CD1c-positive myeloid dendritic cell (primary cell): ENCODE results near the gene GAGE10.

ENCODE experiments used
- DNase-seq: peaks from one replicate; pipeline ENCODE4 v3.0.0-alpha.2; 2016; ENCODE audit errors: extremely low spot score

The GAGE10 gene, protein sequence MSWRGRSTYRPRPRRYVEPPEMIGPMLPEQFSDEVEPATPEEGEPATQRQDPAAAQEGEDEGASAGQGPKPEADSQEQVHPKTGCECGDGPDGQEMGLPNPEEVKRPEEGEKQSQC

DNA sequence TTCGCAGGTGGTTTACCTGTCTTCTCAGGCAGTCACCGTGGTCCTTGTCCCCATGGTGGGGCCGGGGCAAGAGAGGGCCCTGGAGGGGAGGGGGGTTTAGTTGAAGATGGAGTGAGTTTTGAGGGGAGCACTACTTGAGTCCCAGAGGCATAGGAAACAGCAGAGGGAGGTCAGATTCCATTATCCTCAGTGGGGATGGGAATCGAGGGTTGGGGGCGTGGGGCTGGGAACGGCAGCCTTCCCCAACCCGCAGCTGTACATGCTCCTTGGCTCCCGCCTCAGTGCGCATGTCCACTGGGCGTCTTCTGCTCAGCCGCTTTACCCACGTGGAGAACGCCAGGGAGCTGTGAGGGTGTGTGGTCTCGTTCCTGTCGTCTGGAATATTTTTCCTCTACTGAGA lies at the start of gene GAGE10:
Gene GAGE10 (plus strand): TSS at position 301 of the 400 bp plus-strand sequence. CDS start 1,214 bp downstream, outside the sequence.
- no peak for DNase-seq

DNA sequence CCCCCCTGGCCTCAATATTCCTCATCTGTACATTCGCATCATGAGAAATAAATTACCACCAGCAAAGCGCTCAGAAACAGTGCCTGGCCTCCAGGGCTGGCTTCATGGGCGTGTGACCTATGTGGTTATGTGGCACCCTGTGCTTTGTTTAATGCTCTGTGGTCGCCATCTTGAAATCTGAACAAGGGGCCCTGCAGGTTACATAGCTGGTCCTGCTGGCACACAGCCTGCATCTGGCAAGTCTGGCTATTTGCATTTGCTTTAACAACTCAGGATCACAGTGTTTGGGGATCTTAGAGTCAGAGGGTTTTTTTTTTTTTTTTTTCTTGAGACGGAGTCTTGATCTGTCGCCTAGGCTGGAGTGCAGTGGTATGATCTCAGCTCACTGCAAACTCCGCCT lies 48.8 kb upstream of the GAGE10 start:
- no peak for DNase-seq

DNA sequence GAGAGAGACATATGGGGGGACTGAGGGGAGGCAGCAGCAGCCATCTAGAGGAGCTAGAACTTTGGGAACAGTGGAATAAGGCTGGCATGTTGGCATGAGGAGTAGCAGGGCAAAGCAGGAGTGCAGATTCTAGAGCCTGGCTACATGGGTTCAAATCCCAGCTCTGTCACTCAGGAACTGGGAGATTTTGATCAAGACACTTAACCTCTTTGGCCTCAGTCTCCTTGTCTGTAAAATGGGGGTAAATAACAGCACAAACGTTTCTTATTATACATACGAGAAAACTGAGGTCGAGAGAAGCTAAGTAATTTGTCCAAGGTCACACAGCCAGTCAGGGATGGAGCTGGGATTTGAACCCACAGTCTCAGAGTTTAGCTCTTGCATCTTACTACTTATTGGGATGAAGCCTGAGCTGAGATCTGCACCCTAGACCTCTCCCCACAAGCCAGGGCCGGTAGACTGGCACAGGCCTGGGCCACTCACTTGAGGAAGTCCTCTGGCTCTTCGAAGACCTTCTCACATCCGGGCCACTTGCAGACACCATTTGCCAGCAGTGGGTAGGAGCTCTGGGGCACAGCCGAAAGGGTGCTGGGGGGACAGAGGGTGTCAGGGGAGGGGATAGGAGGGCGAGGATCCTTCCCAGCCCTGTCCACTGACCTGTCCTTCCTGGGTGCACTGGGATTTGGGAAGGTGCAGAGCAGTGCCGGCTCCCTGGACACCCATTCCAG lies 47.0 kb upstream of the GAGE10 start:
- DNase-seq, result no peak

DNA sequence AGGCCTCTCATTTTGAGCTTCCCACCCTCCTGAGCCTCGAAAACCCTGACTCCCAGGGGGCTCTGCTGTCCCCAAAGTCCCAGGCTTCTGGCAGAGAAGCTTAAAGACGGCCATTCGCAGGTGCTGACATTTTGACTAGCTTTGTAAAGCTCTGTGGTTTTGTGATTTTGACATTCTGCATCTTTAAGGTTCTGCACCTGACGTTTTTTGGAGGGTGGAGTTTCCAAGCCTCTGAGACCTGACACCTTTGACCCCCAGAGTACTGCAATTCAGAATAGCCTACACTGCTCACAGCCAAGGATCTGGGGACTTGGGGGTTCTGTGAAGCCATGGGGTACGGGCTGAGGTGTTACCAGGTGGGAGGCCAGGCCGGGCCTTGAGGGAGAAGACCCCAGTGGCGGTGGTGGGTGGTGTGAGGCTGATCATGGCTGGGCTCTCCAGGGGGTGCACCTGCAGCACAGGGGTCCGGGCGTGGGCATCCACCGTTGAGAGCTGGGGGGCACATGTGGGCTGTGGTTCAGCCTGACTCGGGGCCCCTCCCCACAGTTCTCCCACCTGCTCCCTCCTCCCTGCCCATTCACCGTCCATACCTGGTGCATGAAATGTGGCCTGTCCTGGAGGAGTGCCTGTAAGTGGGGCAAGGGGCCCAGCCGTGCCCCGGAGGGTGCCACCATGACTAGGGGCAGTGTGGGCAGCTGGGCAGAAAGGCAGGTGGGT lies 46.2 kb upstream of the GAGE10 start:
- no peak for DNase-seq

DNA sequence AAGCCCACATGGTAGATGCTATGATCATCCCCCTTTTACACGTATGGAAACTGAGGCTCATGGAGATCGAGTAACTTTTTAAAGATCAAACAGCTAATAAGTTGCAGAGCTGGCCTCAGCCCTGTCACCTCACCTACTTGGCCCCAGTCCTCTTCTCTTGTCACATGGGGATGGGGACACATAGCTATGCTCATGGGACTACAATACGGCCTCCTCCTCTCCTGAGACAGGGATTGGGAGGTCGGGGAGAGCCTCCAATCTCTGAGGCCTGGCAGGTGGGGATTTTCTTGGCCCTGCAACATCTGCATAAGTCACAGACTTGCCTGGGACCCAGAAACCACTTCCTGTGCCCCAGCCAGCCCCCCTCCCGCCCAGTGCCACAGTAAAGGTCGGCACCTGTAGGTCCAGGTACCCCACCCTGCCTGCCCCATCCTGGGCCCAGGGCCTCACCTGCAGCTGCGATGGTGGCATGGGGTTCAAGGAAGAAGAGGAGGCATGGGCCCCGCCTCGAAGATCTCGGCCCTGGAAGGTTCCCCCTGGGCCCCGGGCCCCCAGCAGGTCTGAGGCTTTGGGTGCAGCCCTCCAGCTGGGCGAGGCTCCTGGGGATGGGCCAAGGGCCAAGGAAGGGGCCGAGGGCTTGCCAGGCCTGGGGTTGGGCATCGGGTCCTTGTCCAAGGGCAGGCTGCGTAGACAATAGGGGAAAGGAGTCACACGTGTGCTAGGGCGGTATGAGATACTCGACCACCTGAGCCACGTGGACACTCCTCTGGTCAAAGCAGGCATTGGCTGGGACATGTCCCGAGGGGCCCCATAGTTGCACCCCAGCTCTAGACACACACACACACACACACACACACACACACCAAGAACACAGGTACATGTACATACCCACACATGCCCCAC lies 45.3 kb upstream of the GAGE10 start:
- DNase-seq, result no peak

DNA sequence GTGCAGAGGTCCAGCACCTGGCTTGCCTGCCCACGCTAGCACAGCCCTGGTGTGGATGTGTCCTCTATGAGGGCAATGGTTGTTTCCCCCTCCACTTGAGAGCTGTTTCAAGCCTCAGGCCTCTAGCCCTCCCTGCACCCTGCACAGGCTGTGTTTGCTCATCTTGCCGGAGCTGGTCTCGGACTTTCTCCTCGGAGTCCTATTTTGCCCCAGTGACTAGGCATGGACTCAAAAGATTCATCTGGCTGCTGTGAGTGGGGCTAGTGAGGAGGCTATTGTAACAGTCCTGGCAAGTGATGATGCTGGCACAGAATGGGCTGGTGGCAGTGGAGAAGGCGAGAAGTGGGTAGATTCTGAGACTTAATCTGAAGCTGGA lies 44.7 kb upstream of the GAGE10 start:
- no peak for DNase-seq

DNA sequence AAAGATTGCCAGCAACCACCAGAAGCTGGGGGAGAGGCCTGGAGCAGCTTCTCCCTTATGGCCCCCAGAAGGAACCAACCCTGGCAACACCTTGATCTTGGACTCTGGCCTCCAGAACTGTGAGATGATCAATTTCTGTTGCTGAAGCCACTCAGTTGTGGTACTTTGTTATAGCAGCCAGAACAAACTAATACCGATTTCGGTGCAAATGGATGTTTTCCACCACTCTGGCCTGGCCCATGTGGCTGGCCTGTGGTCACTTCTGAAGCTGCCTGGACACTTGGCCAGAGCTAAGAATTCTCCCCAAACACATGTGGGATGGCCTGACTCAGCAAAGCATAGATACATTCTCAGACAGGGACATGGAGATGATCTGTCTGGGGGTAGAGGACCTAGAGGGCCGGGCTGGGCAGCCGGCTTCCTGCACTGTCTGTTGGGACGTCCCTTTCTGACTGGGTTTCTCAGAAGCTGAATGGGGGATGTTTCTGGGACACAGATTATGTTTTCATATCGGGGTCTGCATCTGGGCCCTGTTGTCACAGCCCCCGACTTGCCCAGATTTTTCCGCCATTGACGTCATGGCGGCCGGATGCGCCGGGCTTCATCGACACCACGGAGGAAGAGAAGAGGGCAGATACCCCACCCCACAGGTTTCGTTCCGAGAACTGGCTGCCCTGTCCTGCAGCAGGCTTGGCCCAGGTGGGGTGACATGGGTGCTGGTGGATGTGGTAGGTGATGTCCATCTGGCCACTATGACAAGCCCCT lies 43.0 kb upstream of the GAGE10 start:
- DNase-seq, result no peak

DNA sequence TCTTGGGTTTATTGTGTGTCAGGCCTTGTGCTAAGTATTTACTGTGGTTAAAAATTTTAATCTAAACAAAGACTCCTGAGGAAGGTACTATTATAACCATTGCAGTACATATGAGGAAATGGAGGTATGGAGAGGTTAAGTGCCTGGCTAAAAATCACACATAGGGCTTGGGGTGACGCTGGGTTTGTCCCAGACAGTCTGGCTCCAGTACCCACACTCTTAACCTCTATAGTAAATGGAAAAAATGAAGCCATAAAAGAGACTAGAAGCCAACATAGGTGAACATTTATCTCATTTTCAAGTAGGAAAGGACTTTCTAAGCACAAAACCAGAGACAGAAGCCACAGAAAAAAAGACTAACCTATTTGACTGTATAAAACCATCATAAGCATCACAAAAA lies 40.8 kb upstream of the GAGE10 start:
- DNase-seq, result no peak

DNA sequence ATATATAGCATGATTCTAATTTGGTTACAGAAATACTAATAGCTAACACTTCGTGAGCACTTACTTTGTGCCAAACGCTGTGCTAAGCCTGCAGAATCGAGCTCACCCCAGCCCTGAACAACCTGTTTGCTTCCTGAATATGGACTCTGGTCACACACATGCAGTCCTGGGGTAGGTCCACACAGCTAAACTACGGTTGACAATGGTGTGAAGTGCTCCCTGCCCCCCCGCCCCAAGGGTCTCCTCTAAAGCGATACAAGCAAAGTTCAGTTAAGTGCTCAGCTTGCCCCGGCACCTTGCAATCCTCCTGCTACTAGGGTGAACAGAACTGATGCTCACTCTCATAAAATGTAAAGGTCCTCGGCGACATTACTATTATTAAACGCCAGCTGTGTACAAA lies 39.8 kb upstream of the GAGE10 start:
- no peak for DNase-seq

DNA sequence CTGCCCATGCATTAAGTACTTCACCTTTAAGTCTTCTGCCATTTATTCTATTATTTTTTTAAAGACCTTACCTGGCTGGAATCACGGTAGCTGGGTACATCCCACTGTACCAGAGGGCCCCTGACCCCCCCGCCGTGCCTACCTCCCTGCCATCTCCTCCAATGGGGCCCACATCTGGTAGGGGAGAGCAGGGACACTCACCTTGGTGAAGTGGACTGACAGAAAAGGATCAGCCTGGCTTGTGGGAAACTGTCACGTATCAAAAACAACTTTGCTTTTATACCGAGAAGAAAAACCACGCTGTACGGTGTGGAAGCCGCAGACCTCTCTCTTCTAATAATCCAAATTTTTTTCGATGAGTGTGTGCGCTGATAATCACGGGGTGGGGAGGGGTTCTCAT lies 39.0 kb upstream of the GAGE10 start, which contains the start of gene FOXP3:
Gene FOXP3 (minus strand): TSS at position 251 of the 400 bp plus-strand sequence. CDS start 6,205 bp downstream, outside the sequence.
- no peak for DNase-seq

DNA sequence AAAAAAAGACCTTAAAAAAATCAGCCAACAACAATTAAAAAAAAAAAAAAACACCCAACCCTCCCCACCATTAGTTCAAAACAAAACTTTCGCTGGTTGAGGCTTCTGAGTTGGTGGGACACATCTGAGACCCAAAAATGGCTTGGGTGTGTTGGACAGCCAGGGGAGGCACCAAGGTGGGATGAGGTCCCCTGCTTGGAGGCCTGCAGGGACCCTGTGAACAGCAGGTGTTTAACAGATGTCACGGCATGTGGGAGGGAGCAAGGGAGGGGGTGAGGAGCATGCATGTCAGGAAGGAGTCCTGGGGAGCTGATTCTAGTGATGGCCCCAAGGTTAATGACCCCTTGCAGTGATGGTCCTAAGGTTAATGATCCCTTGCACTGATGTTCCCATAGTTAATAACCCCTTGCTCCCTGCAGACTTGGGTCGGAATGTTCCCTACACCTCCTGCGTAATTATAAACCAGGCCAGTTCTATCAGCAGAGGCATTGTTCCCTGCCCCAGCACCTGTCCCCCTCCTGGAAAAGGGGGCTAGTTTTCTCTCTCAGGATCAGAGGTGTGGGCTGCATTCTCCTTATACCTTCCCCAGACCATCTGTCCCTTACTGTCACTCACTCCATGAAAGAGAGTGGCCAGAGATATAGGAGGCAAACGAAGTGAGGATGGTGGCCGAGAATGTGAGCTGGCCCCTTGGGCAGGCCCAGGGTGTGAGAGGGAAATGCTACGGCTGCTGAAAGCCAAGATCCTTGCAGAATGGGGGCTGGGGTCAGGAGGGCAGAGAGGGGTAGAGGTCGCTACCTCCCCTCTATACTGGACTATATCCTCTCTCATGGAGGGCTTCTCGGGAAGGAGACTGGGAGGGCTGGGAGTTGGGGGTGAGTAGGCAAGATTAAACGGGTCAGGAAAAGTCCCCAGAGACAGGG lies 36.7 kb upstream of the GAGE10 start:
- DNase-seq, result no peak

DNA sequence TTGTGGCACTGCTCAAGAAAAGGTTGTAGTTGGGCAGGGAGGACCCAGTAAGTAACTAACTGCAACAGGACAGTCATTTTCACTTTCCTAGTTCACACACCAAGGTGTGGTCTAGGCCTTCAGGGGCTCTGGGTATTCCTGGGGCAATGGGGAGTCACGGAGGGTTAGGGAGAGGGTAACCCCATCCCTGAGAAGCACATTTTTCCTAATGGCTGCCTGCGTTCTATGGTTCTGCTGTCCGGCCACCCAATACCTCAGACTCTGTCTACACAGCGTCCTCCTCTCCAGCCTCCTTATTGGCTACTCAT lies 34.8 kb upstream of the GAGE10 start:
- DNase-seq, result no peak

DNA sequence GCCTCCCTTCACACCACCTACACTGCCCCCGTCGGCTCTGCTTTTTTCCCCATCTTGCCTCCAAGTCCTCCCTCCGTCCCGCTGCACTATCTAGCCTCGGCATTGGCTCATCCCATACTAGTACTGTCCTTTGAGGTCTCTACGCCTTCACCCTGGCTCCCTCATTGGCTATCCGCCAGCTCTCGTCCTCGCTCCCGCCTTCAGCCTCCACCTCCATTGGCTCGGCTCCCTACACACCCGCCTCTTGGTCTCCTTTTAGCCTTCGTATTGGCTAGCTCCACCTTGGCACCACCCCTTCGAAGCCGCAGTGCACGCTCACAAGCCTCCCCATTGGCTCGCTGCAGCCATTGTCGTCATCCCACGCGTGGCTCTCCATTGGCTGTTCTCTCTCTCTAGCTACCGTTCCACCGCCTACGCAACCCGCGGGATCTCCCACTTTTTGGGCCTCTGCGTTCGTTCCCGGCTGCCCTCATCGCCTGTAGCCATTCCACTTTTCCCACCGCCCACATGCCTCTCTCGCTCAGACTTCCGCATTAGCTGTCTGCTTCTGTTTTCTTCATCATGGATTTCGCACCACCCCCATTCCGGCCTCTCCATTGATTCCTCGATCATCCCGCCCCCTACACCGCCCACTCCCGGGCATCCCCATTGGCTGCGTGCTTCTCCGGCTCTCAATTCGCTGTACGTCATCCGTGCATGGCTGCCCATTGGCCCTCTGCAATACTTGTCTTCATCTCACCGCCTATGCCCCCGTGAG lies 34.3 kb upstream of the GAGE10 start:
- peak; percentile 95 for DNase-seq

DNA sequence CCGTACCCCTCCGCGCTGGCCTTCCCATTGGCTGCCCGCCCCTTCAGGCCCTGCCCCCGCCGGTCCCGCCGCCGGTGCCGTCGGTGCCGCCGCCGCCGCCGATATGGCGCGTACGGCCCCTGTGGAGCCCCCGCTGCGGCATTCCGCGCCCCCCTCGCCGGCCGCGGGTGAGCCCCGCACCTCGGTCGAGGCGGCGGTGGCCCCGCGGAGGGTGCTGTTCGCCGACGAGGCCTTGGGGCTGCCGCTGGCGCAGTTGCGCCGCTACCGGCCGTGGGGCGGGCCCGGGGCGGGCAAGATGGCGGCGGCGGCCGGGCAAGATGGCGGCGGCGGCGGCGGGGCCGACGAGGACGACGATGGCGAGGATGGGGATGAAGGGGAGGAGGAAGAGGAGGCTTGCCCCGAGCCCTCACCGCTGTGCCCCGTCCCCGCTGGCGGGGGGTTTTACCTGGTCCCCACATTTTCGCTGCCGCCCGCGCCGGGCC lies 33.6 kb upstream of the GAGE10 start, which contains the start of gene PPP1R3F:
Gene PPP1R3F (plus strand): TSS at position 27 of the 482 bp plus-strand sequence. CDS start 77 bp downstream, at position 104.
- DNase-seq, result no peak

DNA sequence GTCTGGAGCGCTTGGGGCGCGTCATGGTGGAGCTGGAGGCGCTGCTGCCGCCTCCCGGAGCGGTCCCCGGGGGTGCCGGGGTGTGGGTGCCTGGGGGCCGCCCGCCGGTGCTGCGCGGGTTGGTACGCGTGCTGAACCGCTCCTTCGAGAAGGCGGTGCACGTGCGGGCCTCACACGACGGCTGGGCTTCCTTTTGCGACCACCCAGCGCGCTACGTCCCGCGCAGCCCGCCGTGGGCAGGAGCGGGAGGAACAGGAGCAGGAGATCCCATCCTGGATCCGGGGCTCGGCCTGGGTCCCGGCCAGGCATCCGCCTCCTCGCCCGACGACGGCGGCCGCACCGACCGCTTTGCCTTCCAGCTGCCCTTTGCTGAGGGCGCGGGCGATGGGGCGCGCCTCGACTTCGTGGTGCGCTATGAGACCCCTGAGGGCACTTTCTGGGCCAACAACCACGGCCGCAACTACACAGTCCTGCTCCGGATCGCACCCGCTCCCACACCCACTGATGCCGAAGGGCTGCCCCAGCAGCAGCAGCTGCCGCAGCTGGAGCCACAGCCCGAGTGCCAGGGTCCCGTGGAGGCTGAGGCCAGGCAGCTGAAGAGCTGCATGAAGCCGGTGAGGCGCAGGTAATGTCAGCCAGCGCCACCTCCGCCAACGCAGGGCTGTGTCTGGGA lies 33.1 kb upstream of the GAGE10 start:
- DNase-seq, result no peak

DNA sequence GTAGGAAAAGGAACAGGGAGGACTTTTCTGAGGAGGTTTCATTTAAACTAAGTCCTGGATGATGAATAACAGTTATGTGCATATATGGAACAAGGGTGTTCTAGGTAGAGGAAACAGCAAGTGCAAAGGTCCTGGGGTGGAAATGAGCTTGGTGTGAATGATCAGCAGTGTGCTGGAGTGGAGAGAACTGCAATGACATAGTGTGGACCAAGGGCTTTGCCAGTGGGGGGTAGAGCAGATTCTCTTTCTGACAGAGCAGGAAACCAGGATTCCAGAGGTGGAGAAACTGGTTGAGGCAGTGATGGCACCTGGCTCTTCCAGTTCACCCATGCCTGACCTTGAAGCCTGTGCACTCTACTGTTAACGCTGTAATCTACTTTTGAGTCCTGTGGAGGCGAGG lies 32.1 kb upstream of the GAGE10 start:
- DNase-seq, result no peak

DNA sequence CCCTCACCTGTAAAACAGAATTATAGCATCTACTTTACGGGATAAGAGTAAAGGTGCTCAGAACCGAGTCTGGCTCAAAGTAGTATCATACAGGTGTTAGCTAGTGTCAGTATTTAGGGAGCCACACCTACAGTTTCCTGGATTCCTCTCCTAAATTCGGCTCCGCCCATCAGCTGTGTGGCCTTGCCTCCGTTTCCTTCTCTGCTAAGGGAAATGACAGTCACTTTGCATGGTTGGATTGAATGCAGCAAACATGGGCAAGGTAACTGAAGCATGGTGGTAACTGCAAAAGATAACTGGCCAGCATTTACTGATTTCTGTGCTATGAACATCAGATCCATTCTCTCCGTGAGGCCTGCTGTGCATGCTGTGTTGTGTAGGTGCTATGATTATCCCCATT lies 31.0 kb upstream of the GAGE10 start:
- no peak for DNase-seq

DNA sequence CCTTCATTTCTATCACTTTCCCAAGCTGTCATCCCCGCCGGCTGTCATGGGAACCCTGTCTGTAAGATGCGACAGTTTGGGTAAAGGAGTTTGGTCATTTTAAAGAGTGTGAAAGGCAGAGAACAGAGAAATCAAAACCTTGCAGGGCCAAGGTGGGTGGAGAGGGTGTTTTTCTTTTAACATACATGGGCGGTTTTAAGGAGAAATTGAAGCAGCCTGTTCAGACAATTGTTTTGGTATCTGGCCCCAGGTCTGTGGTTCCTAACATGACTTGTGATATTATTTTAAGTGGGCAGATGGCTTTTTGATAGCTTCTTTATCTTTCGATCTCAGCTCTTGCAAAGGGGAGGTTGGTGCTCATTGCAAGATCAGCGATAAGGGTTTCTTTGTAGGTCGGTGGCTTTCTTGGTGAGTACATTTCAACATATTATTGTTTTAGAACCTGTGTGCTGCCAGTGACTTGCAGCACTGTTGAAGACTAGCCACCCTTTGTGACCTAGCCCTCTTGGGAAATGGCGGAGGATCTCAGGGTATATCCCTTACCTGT lies 30.2 kb upstream of the GAGE10 start:
- peak; percentile 18 for DNase-seq
